K562 treated with DMSO at 1 percent for 4 hours (cell line): ENCODE measurements around the gene COG4. TPM values are rescaled to one million over a fixed set of nuclear protein-coding genes. Genes with fewer than 3 reads are reported as not detected.

Source experiments
- total RNA-seq: library from RNA; unstranded; fragments of 300-600 nt; gene quantifications from 2 replicates; pipeline ENCODE4 v1.2.3, GENCODE V29; 2022; ENCODE audit not compliant: insufficient read depth

The COG4 gene
- total RNA-seq, result 56.1 and 58.6 TPM in 2 replicates

DNA sequence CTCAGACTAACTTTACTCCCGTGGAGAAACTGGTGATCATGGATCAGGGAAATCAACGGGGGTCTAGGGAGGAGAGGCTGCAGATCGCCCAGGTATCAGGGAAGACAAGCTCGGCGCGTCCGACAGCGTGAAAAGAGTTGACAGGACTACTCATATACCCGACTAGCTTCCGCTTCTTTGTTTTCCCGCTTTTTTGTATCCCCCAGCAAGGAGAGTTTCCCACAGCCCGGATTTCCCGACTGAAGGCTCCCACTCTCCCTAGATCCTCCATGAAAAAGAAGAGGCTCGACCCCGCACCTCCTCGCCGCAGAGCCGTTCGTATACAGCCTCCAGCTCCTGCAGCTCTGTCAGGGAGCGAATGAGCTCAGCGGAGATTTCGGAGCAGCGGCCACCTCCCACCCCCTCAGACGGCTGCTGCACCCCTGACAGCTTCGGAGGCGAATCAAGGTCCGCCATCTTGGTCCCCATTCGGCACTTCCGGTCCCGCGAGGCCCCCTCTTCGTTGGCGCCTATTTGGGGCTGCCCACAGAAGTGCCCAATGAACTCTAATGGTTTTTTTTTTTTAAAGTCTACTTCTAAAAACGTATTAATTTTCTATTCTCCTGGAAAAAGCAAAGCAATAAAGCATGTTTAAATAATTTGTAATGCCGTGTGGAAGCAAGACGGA lies at the start of gene COG4:
Gene COG4 (minus strand): TSS at position 479 of the 667 bp plus-strand sequence. CDS start 11 bp downstream, at position 468.

DNA sequence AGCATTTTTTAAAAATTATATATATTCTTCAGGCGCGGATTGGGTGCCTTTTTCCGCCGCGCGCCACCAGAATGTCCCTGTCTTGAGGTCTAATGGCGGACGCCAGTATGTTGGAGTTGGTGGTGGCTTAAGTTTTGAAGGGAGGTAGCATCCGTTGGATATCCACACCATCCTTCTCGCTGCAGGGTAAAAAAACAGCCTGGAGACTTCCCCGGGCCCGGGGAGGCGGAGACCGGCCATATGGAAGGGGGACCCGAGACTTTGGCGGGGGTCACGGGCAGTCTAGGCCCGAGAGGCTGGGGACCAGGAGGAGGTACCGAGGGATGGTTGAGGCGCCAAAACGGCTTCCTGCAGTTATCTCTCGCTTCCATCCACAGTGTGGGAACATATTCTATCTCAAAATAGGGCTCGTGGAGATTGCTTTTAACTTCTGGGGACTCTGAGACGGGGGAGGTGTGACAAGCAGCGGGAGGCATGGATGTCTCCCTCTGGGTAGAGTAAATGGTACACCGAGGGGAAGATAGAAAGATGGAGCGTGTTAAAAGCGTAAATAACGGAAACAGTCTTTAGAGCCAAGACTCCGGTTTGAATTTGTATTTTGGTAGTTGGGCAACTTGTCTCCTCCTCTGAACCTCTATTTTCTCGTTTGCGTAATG lies 517 bp upstream of the COG4 start, which contains the start of gene SF3B3:
Gene SF3B3 (plus strand): TSS at position 74 of the 656 bp plus-strand sequence. CDS start 2,841 bp downstream, outside the sequence.

GRCh38 chr16:70454222-70455034 lies 68.9 kb downstream of the COG4 start, which contains the start of gene FCSK:
TSS of gene FCSK (plus strand) at chr16:70454595. CDS start at chr16:70463191, 8,596 bp downstream.

GRCh38 chr16:70438969-70439862 lies 84.1 kb downstream of the COG4 start, which contains the start of gene ST3GAL2:
TSS of gene ST3GAL2 (minus strand) at chr16:70439100. CDS start at chr16:70398530, 40,570 bp downstream.

Other genes with a start within 250 kb of the COG4 start
- 355 TPM in 2 replicates for gene AARS1, start 234.0 kb downstream of the COG4 start, total RNA-seq
- gene DDX19B, start 224.4 kb downstream of the COG4 start, total RNA-seq, result 15.6 and 33.2 TPM in 2 replicates
- 22.3 and 28.6 TPM in 2 replicates for gene DDX19A, start 176.7 kb downstream of the COG4 start, total RNA-seq
- gene ST3GAL2, start 84.5 kb downstream of the COG4 start, total RNA-seq, result 59.7 and 73.3 TPM in 2 replicates
- gene FCSK, start 69.0 kb downstream of the COG4 start, total RNA-seq, result 8.0 and 11.8 TPM in 2 replicates
- gene SF3B3, start 262 bp upstream of the COG4 start, total RNA-seq, result 47.1 and 50.9 TPM in 2 replicates
- not detected in 2 replicates for gene IL34, start 123.0 kb upstream of the COG4 start, total RNA-seq
- gene MTSS2, start 162.5 kb upstream of the COG4 start, total RNA-seq, result 46.8 and 58.1 TPM in 2 replicates